ENCODE data around the gene PLCG2.

PLCG2 gene

DNA sequence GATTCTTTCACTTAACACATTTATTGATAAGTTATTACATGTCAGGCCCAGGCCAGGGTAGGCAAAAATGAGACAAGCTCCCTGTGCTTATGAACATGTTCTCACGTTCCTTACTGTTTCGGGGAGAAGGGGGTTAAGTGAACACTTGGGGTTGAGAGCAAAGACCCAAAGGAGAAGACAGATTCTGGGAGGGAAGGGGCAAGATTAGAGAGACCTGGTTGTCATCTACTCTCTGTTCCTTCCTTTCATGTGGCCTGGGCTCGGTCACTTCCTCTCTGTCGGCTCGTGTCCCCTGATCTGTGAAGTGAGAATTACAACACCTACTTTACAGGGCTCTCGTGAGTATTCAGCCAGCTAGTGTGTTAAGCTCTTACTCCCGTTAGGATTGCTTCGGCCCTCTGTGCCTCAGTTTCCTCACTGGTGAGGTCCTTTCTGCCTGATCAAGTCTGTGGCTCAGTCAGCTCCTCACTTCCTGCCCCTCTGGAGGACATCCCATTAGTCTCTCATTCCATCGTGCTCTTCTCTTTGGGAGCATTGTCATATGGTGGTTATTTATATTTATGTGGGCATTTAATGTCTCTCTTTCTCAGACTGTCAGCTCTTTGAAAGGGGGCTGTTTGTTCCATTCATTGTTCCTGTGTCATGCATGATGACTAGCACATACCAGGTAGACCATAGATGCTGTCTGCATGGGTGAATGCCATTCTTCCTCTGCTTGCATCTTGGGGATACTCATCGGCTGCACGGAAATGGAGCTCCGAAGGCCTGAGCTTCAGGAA is 38.9 kb downstream of the PLCG2 start:
- no peak for FAIRE-seq

DNA sequence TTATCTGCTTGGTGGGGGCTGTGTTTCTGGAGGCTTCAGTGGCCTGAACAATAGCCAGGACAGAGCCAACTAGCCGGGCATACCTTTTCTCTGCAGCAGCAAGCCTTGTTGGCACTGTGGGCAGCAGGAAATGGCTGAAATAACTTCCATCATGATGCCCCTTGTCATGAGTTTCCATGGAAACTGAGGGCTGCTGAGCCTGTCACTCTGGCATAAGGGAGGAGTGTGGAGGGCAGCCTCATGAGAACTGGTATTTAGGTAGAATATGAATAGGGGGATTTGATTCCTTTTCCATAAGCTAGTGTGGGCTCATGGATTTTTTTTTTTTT is 39.4 kb downstream of the PLCG2 start:
- FAIRE-seq = no peak

DNA sequence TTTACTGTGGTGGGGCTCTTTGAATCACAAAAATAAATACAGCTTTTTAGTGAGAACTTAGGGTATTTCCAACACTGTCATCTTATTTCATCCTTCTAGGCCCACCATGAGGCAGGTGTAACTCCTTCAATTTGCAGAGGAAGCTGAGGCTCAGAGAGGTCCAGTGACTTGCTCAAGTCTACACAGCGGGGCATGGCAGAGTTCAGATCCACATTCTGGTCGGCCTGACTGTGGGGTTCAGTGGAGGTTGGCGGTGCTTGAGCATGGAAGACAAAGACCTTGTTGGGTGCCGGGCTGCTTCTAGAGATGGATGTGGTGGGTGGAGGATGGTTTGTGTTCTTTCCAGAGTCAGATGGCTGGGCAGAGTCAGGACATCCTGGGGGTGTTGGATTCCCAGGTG is 39.8 kb downstream of the PLCG2 start:
- FAIRE-seq = no peak

DNA sequence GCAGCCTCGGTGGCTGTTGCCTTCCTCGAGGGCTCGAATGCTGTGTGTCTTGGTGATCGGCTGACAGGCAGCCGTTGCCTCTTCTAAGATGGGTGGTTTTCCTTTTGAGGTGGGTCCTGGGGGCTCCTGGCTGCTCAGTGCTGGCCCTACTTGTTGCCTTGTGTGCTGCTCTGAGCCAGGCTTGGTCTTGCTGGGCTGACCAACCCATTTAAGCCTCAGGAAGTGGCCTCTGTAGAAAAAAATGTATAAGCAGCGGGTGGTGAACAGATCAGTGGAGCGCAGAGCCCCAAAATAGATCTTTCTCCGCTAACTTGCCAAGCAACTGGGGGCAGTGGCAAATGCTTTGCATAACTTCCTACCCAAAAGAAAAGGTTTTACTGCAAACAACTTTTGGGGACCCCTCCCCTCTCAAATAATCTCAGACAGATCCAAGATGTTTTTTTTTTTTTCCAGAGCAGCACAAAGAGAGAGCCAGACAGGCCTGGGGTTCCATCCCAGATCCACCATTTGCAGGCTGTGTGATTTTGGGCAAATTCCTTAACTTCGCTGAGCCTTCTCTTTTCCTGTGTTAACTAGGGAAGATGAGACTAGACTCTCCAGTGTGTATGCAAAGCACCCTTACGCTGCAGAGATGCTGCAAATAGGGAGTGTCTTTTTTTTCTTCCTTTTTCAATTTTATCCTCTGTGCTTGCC is 42.5 kb downstream of the PLCG2 start:
- no peak for FAIRE-seq

DNA sequence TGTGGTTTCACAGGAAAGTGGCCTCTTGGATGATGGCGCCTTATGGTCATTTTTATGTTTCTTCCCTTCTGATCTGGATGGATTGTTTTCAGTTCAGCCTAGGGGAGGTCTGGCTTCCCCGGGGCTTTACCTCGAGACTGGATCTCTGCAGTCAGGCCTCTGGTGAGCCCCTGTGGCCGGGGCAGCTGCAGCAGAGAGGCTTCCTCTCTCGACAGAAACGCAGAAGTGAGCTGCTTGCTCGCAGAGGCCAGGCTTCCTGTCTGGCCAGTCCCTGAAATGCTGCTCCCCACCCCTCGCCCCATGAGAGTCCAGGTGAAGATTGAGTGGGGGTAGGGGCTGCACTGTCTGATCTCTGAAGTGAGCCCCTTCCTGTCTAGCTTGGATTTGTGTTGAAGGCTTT is 44.0 kb downstream of the PLCG2 start:
- no peak for FAIRE-seq

DNA sequence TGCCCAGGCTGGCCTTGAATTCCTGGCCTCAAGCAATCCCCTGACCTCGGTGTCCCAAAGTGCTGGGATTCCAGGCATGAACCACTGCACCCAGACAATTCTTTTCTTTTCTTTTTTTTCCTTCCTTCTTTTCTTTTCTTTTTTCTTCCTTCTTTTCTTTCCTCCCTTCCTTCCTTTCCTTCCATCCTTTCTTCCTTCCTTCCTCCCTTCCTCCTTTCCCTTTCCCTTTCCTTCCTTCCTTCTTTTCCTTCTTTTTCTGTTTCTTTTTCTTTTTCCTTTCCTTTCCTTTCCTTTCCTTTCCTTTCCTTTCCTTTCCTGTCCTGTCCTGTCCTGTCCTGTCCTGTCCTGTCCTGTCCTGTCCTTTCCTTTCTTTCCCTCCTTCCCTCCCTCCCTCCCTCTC is 44.6 kb downstream of the PLCG2 start:
- no peak for FAIRE-seq

DNA sequence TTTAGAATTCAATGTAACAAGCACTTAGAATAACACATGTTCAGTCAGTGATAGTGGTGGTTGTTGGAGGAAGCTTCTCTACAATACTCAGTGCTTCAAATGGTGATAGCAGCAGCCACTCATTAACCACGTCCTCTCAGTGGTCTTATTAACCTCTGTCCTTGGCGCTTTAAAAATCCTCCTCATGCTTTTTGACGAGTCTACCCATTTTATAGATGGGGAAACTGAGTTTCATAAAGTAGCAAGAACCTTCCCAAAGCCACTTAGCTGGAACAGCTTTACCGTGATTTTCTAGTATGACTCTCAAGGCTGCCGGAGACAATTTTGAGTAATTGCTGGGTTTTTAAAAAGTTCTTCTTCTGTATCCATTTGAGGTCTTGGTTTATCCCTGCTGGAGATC is 47.4 kb downstream of the PLCG2 start:
- FAIRE-seq = no peak

DNA sequence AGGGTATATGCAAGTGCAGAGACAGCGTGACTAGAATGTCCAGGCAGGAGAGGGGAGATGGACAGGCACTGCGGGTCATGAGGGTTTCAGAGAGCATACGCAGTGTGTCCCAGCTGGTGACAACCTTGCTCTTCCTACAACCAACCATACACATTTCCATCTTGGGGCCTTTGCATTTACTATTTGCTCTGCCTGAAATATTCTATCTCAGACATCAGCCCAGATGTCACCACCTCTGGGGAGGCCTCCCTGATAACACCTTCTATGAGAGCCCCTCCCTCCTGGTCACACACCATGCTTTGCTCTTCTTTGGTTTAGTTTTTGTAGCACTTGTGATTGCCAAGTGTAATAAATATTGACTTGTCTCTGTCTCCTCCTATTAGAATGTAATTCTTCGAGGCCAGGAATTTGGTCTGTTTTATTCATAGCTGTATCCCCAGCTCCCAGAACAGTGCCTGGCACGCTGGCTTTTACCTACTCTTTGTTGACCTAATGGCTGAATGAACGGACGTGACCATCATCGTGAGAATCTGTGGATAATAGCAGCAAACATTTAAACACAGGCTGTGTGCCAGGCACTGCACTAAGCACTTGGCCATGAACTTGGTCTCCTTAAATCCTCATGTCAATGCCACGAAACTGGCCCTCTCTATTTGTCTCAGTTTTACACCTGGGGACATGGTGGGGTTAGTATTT is 51.9 kb downstream of the PLCG2 start:
- FAIRE-seq = no peak

DNA sequence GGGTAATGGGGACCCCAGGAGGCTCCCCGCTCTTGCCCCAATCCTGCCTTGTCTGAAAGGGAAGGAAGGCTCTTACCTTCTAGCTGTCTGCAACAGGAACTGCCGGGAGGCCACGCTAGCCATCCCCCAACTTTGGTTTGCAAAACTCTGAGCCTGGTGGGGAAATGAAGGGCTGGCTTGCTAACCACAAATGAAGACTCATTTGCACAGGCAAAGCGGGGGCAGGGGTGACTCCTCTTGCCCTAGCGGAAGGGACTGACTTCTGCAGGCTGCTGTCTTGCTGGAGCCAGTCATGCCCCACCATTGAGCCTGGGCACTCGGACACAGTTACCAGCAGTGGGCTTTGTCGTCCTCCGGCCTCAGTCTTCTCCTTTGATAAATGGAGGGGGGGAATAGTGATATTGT is 52.6 kb downstream of the PLCG2 start:
- FAIRE-seq = no peak

DNA sequence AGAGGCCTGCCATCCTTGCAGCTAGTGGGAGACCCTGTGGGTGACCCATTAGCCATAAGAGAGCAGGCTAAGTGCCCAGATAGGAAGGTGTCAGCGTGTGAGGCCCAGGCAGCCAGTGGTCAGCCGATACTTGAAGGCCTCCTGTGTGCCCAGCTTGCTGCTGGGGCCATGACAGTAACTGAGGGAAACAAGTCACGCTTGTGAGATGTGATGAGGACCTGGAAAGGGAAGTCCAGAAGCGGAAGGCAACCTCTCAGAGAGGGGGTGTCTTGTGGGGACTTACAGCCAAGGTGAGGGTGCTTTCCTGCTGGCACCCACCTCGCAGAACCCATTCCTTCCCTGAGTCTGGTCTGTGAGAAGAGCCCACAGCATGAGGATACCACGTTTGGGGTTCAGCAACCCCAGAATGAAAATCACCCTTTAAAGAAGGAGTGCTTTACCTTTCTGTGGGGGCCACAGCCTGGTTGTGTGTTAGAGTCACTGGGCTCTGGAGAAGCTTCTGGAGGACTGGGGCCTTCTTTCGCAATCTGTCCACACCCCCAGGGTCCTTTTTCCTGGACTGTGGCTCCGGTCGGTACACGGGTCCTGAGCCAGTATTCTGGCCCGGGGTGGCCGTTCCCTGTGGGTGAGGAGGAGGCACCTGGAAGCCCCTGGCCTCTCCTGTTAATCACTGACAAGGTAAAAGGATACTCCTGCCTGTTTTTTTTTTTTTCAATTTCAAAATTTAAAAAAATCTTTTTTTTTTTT is 53.9 kb downstream of the PLCG2 start:
- no peak for FAIRE-seq

DNA sequence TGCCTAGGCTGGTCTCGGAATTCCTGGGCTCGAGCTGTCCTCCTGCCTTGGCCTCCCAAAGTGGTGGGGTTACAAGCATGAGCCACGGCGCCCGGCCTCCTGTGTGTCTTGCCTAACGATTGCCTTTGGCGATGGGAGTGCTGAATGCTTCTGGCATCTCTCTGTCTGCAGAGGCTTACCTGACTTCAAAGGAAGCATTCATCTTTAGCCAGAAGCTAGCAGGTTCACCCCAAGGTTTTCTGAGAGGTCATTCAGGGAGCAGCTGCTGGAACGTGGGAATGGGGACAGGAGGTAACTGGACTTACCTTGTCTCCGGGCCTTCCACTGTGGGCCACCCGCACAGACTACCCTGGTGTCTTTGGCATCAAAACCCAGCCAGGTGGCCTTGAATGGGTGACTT is 54.7 kb downstream of the PLCG2 start:
- FAIRE-seq = no peak

DNA sequence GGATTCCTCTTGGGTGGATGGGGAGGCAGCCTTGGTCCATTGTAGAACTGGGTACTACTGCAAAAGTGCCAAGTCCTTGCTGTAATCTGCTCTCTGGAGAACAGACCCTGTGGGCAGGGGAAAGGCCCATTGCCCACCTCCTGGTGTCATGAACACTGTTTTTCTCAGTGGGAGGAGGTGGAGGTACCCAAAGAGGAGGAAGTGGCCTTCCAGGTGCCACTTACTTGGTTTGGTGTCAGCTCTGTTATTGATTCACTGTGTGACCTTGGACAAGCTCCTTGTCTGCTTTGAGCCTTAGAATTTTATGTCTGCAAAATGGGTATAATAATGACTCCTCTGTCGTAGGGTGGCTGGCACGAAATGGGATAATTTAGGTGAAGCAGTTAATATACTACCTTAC is 55.8 kb downstream of the PLCG2 start:
- FAIRE-seq = no peak

DNA sequence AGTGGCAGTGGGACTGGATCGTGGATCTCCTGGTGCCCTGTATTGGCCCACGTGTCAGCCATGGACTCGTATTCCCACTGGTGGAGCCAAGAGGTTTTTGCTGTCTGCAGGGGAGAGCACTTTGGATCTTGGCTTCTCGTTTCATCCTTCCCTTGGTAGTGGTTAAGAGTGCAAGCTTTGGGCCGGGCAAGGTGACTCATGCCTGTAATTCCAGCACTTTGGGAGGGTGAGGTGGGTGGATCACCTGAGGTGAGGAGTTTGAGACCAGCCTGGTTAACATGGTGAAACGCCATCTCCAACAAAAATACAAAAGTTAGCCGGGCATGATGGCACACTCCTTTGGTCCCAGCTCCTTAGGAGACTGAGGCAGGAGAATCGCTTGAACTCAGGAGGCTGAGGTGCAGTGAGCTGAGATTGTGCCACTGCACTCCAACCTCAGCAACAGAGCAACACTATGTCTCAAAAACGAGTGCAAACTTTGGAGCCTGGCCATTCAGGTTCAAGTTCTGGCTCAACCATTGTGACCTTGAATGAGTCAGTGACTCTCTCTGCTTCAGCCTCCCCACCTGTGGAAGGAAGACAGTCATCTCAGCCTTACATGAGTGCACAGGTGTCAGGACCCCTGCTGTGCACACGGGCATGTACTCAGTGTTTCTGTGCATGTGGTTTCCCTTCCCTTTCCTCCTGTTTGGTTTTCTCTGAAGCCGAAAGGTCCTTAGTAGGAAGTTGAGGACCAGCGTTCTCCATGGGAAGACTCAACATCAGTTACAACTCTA is 57.4 kb downstream of the PLCG2 start:
- no peak for FAIRE-seq

DNA sequence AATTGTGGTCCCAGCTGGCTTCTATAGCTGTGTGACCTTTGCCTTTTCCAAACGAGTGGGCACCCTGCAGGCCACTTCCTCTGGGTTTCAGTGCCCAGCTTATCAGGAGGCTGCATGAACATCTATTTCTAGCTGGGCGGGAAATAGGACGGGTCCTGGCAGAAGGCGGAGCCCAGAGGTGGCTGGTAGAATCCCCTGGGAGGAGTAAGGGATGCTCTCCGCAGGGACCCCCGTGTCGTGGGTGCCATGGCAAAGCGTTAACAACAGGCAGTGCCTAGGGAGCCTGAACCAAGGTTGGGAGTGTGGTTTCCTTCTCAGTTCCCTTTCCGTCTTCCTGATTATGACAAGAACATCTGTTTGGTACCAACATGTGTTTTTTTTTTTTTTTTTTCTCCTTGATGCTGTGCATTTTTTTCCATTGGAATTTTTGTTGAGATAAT is 58.2 kb downstream of the PLCG2 start:
- no peak for FAIRE-seq

DNA sequence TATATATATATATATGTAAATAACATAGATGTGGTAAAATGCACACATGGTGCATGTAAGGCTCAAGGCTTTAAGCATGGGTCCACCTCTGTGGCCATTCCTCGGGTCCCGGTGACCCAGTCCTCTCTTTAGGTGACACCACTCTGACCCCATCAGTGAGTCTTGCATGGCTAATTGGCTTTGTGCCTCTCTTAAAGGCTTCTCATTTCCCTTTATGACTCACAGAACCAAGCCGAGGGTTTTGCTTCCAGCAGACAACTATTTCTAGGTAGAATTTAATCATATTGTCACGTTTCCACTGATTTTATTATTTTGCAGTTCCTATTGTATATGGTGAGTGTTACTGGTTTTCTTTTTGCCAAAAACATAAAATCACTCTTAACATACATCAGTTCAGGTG is 59.7 kb downstream of the PLCG2 start:
- no peak for FAIRE-seq

DNA sequence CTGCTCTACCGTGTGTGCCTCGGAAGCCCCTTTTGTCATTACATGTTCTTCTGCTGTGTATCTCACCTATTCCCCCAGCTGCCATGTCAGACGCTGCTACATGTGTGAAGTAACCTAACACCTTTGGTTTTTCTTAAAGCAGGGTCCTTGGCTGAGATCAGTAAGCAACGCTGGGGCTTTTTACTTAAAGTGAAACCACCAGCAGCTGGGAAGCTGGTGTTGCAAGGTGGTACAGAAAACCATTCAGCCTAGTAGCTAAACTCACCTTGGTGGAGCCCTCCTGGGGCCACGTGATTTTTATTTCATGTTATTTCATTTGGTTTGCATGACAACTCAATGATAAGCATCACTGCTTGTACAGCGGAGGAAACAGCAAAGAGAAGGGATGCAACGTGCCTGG is 62.6 kb downstream of the PLCG2 start:
- no peak for FAIRE-seq

DNA sequence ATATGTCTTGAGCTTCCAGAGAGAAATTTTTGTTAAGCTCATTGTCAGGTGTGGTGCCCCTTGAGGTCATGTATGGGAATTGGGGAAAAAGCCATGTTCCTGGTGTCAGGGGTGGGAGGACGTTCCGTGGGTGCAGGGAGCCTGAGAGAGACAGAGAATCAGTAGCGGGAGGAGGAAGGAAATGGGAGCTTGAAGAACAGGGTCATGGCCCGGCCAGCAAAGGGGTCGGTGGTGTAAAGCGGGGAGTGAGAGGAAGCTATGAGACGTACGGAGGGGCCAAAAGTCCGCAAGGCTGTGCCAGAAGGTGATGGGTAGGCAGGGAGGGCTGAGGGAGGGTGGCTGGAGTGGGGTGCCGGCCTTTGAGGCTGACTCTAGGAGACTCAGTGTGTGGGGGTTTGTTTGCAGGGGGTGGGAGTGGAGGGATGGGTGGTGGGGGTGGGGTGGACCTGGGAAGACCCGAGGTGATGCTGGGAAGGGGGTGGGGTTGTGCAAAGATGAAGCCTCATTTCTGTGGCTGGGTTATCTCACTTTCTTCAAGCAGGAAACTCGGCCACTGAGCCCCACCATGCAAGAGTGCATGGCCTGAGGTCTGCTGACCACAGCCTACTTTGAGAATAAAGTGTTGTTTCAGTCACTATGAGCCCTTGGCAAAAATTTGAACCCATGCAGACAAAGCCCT is 63.6 kb downstream of the PLCG2 start:
- FAIRE-seq = no peak

DNA sequence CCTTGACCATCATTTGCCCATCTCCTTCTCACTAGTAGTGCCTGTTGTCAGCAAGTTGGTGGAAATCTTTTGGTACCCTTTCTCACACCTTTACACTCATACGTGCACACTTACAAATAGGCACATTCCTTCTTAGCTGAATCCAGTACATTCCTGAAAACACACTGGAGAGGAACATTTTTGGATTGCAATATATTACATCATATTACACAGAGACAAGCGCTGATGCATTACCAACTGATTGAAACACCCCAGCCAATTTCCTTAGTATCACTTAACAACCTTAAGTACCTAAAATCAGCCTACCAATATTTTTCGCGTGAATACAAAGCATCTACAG is 64.1 kb downstream of the PLCG2 start:
- FAIRE-seq = no peak

DNA sequence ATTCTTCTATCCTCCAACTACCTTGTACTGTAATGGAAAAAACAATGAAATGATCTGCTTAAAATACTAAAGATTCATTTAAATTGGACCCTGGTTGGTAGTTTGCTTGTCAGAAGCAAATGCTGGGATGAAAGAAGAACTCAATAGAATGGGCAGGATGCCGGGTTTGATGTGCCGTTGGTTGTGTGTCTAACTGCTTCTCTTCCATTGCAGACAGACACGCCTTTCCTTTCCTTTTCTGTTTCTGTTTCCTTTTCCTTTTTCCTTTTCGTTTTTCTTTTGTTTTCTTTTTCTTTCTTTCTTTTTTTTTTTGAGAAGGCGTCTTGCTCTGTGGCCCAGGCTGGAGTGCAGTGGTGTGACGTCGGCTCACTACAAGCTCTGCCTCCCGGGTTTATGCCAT is 64.6 kb downstream of the PLCG2 start:
- FAIRE-seq = no peak

DNA sequence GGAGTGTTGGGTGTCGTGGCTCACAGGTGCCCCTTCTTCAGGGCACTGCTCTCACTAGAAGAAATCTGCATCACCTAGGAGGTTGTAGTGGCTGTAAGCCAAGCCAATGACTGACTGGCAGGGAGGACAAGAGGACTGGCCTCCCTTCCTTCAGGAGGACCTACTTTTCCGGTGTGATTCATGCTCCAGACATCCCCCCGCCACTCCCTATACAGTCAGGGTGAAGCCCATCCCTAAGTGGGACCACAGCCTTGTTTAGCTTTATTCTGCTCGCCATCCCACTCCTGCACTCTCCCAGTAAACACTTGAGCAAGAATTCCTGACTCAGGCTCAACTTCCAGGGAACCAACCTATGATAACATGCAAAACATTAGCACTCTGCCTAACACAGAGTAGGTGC is 67.0 kb downstream of the PLCG2 start:
- no peak for FAIRE-seq

DNA sequence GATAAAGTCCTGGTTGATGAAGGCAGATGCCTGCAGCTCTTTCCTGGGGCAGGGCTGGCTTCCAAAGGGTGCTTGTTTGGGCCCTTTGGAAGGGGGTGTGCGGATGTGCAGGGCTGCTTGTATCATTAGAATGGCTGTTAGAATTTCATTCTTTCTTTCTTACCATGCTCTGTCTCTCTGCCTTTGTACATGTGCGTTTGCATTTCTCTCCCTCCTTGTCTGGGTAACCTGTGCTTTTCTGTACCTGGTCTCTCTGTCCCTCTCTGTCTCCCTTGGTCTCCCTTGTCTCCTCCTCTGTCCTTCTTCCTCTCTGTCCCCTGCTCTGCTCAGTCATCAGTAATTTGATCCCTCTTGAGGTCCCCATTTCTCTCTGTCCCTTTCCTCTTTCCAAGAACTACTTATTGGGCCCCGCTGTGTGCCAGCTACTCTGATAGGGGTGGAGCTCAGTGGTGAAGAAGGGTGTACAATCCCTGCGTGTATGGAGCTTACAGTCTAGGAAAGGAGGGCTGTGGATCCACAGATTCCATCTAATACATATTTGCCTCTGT is 69.3 kb downstream of the PLCG2 start:
- no peak for FAIRE-seq

Measured in G401.6 (cell line).